Measurements from ENCODE around the gene NTRK2. TPM values are rescaled to one million over a fixed set of nuclear protein-coding genes. Genes with fewer than 3 reads are reported as not detected.
A peak's percentile ranks its signal among the peaks of the same experiment; 100 is the strongest.

The NTRK2 gene
- total RNA-seq, 1 experiment from 2014 or later, result 0.12 TPM

- DNase-seq (ENCODE audit: extremely low read depth, low read depth), result no peak
Measured at GRCh38 chr9:84679571-84679970, 10.0 kb downstream of the NTRK2 start.

GRCh38 chr9:84681516-84682285 lies 12.2 kb downstream of the NTRK2 start:
- DNase-seq (ENCODE audit: extremely low read depth, low read depth), result no peak

GRCh38 chr9:84686068-84686467 lies 16.5 kb downstream of the NTRK2 start:
- no peak for DNase-seq (ENCODE audit: extremely low read depth, low read depth)

- no peak for DNase-seq (ENCODE audit: extremely low read depth, low read depth)
Measured at GRCh38 chr9:84688956-84689355, 19.4 kb downstream of the NTRK2 start.

GRCh38 chr9:84691634-84692033 lies 22.1 kb downstream of the NTRK2 start:
- DNase-seq (ENCODE audit: extremely low read depth, low read depth), result no peak

GRCh38 chr9:84694248-84694647 lies 24.7 kb downstream of the NTRK2 start:
- DNase-seq (ENCODE audit: extremely low read depth, low read depth), result no peak

- DNase-seq (ENCODE audit: extremely low read depth, low read depth), result no peak
Measured at GRCh38 chr9:84697042-84697441, 27.5 kb downstream of the NTRK2 start.

GRCh38 chr9:84697509-84698114 lies 28.1 kb downstream of the NTRK2 start:
- DNase-seq (ENCODE audit: extremely low read depth, low read depth), result peak; percentile 13

GRCh38 chr9:84698323-84698722 lies 28.8 kb downstream of the NTRK2 start:
- no peak for DNase-seq (ENCODE audit: extremely low read depth, low read depth)

GRCh38 chr9:84699984-84700383 lies 30.5 kb downstream of the NTRK2 start:
- DNase-seq (ENCODE audit: extremely low read depth, low read depth), result no peak

GRCh38 chr9:84701801-84702200 lies 32.3 kb downstream of the NTRK2 start:
- DNase-seq (ENCODE audit: extremely low read depth, low read depth), result no peak

GRCh38 chr9:84702471-84702870 lies 32.9 kb downstream of the NTRK2 start:
- DNase-seq (ENCODE audit: extremely low read depth, low read depth), result no peak

- DNase-seq (ENCODE audit: extremely low read depth, low read depth), result no peak
Measured at GRCh38 chr9:84703793-84704192, 34.3 kb downstream of the NTRK2 start.

- no peak for DNase-seq (ENCODE audit: extremely low read depth, low read depth)
Measured at GRCh38 chr9:84705128-84705527, 35.6 kb downstream of the NTRK2 start.

- DNase-seq (ENCODE audit: extremely low read depth, low read depth), result no peak
Measured at GRCh38 chr9:84708400-84708799, 38.9 kb downstream of the NTRK2 start.

GRCh38 chr9:84709056-84709455 lies 39.5 kb downstream of the NTRK2 start:
- no peak for DNase-seq (ENCODE audit: extremely low read depth, low read depth)

- DNase-seq (ENCODE audit: extremely low read depth, low read depth), result no peak
Measured at GRCh38 chr9:84710701-84711397, 41.3 kb downstream of the NTRK2 start.

GRCh38 chr9:84711398-84711777 lies 41.9 kb downstream of the NTRK2 start:
- DNase-seq (ENCODE audit: extremely low read depth, low read depth), result no peak

GRCh38 chr9:84711936-84712335 lies 42.4 kb downstream of the NTRK2 start:
- DNase-seq (ENCODE audit: extremely low read depth, low read depth), result no peak

- DNase-seq (ENCODE audit: extremely low read depth, low read depth), result no peak
Measured at GRCh38 chr9:84716217-84716616, 46.7 kb downstream of the NTRK2 start.

- no peak for DNase-seq (ENCODE audit: extremely low read depth, low read depth)
Measured at GRCh38 chr9:84718476-84718875, 48.9 kb downstream of the NTRK2 start.
